NCI-H510A (cell line): Measurements from ENCODE around the gene KSR2.

Experiments
- DNase-seq: peaks from one replicate; lab custom pipeline; 2025; lab: John Stamatoyannopoulos, UW

Gene KSR2

GRCh38 chr12:117689857-117690256 is 278.9 kb downstream of the KSR2 start:
- DNase-seq = no peak

DNA sequence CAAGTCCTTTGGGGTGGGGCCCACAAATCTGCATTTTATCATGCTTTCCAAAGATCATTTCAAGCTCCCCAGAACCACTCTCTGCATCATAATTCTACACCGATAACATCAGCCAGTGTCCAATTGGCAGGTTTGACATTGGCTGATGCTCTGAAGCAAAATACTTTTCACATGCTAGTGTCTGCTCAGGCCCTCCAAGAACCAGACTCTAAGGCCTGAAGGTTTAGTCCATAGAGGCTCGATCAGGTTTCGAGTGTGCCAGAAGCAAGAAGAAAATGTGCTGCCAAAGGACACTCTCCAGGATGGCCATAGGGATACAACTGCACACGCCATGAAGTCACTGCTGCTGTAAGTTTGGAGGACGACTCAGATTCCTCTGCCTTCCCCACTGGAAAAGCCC is 280.3 kb downstream of the KSR2 start:
- no peak for DNase-seq

GRCh38 chr12:117686911-117687377 is 281.8 kb downstream of the KSR2 start:
- DNase-seq = no peak

GRCh38 chr12:117686210-117686609 is 282.6 kb downstream of the KSR2 start:
- no peak for DNase-seq

GRCh38 chr12:117685110-117685926 is 283.5 kb downstream of the KSR2 start:
- DNase-seq = no peak

DNA sequence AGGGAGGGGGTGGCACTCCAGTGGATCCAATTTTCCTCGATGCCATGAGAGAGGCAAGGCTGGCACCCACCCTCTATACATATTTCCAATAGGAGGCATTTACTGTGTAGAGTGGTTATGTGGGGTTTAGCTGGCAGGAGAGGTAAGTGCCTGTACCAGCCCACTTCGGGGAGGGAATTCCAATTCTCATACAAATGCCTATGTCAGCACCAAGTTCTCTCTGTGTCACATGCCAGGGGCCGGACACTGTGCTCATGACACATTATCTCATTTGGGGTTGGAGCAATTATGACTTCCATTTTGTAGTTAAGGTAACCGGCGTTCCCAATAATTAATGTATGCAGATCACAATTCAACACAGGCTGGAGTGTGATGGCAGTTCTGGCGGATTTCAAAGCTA is 284.3 kb downstream of the KSR2 start:
- no peak for DNase-seq

- DNase-seq = no peak
Measured at GRCh38 chr12:117680312-117680711, 288.5 kb downstream of the KSR2 start.

GRCh38 chr12:117679776-117680175 is 289.0 kb downstream of the KSR2 start:
- no peak for DNase-seq

GRCh38 chr12:117674763-117675162 is 294.0 kb downstream of the KSR2 start:
- DNase-seq = no peak

- DNase-seq = no peak
Measured at GRCh38 chr12:117674313-117674712, 294.5 kb downstream of the KSR2 start.

- DNase-seq = no peak
Measured at GRCh38 chr12:117671734-117672133, 297.1 kb downstream of the KSR2 start.

DNA sequence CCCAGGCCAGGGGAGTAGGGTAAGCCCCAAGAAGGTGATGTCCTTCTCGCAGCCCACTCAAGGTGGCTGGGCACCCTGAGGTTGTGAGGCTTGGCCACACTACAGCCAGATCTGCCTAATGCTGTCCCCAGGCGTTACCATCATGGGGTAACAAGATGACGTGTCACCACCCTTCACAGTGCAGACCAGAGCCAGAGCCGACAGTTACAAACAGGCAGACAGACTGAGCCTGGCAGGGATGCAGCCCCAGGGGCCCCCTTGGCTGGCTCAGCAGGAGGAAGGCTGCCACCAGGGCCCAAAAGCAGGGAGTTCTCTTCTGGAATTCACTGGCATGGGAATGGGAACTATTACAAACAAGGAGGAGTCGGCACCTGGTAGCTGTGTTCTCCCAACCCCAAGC is 304.6 kb downstream of the KSR2 start:
- DNase-seq = no peak

DNA sequence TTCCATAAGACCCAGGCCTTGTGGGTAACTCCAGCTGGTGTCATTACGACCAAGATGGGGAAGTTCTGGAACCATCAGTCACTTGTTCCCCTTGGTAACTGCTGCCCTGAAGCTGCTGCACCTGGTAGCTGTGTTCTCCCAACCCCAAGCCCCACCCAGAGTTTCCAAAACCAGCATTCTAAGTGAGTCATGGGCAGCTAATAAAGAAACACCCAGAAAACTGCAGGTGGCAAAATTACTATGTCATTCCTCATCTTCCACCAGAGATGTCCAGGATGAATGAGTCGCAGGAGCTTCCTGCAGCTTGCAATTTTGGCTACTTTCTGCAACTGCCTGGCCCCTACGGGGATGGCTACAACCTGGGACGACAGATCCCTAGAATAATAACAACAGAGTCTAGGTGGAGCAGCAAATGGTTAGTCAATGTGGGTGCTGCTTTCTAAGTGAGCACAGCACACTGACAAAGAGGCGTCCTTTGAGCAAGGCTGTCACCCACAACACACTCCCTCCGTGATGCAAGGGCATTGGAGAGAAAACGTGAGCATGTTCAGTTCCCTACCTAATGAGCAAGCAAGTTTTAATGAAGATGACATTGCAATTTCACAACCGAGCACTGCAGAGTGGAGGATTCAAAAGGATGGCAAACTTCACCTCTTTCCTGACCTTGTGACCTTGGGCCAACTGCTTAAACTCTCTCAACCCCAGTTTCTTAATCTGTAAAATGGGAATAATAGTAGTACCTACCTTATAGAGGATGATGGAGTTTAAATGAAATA is 306.0 kb downstream of the KSR2 start:
- no peak for DNase-seq

DNA sequence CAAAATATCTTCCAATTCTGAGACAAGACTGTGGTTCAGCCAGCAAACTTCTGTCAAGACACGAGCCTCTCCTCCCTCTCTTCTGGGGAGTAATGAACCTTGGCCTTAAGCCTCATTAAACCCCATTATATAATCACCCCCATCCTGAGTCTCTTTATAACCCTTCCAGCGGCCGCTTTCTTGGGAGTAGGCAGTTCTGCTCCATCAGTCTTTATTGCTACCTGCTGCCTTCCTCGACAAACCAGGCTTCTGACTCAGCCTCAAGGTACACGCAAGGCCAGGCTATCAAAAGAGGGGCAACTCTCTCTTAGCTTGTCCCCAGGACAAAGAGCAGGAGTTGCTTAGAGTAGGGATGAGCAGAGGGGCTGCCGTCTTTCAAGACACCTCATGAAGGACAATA is 306.6 kb downstream of the KSR2 start:
- DNase-seq = no peak

DNA sequence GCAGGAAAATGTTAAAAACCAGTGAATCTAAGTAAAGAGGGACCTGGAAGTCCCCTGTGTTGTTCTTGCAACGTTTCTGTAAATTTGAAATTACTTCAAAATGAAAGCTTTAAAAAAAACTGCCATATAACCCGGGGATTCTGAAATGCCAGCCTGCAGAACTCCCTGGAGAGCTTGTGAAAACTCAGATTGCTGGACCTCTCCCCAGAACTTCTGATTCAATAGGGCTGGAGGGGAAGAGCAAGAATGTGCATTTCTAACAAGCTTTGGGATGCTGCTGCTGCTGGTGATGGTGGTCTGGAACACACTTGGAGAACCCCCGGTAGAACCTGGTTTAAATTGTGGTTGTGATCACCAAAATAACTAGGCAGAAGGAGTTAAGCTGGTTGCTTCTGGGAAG is 307.3 kb downstream of the KSR2 start:
- DNase-seq = no peak

- DNase-seq = no peak
Measured at GRCh38 chr12:117660896-117661295, 307.9 kb downstream of the KSR2 start.

DNA sequence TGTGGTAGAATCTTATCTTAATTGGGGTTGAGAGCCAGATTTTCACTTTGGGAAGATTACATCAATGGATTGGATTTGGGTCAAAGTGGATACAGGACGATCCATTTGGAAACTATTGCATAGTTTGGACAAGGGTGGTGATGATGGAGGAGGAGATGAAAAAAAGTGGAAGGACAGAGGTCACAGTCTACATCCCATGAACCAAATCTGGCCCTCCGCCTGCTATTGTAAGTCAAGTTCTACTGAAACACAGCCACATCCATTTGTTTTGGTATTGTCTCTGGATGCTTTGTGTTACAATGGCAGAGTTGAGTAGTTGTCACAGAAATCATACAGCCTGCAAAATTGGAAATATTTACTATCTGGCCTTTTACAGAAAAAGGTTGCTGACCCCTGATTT is 310.6 kb downstream of the KSR2 start:
- no peak for DNase-seq

DNA sequence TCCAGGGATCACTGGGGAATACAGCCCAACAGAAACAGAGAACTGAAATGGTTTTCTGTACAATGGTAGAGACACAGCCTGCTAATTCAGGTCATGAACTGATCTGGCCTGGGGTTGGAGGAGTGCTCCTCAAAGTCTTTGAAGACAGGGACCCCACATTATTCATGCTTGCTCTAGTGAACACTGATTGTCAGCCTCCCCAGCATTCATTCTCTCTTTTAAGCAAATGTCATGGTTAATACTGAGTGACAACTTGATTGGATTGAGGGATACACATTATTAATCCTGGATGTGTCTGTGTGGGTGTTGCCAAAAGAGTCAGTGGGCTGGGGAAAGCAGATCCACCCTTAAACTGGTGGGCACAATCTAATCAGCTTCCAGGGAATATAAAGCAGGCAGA is 319.0 kb downstream of the KSR2 start:
- no peak for DNase-seq

DNA sequence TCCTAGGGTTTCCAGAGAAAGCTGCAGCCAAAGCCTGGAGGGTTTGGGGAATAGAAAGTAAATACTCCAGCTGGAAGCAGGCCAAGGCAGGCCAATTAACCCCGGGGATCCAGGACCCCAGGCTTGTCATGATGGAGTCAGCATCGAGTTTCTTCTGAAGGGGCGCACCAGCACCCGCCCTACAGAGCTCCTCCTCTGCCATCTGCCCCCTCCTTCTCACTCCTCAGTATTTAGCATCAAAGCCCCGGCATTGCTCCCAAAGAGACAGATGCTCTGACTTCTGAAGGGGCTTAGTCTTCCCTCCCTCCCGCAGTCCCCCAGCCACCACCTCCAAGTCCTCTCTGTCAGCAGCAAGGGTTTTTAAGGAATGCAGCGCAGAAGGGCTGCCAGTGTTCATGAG is 322.3 kb downstream of the KSR2 start:
- DNase-seq = peak; percentile 28

DNA sequence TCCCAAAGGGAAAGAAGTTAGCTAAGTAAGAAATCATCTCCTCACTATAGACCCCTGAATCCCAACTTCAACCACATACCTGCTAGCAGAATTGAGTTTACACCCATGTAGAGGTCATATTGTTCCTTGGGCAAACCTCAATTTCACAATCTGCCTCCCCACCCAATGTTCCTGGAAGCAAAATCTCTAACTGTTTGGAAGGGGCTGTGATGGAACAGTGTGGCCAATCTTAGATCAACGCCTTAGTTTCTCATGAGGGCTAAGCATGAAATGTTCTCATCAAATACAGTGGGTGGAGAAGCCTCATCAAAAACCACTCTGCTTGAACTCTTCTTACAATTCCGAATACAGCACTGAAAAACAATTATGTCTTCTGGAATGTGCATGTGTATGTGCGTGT is 323.3 kb downstream of the KSR2 start:
- no peak for DNase-seq

DNA sequence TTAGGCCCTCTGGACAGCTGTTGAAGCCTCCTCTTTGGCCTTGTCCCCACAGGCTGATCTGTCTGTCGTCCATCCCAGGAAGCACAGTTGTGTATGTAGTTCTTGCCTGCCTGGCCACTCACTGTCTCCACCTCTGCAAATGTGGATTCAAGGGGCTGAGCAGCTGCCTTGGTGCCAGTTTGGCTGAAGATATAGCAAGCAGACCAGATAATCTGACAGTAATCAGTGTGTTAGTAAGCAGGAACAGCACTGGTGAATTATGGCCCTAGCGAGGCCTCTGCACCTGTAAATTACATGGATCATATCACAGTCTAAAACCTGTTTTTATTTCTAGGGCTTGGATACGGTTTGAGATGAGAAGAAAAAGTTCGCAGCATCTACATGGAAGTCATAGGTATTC is 324.8 kb downstream of the KSR2 start:
- no peak for DNase-seq

- no peak for DNase-seq
Measured at GRCh38 chr12:117641885-117642284, 326.9 kb downstream of the KSR2 start.

DNA sequence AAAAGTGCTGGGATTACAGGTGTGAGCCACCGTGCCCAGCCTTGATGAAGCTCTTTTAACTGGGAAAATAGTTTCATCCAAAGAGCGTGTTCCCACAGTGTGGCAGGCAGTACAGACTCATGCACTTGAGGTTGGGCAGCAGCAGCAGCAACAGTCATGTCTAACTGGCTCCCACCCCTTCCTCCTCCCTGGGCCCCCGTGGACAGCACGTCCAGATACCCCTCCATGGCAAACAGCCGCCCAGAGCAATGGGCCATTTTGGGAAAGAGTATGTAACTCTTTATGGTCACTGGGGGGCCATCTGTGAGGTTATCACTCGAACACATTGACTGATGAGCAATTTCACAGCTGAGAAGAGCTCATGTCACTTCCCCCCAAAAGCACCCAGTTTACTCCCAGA is 328.3 kb downstream of the KSR2 start:
- DNase-seq = no peak
